Activated T-cell treated with anti-CD3 and anti-CD28 coated beads, Interleukin-2, amount 50 U/mL, for 4 hours (primary cell): Measurements from ENCODE around the gene DSP. TPM values are rescaled to one million over a fixed set of nuclear protein-coding genes. Genes with fewer than 3 reads are reported as not detected.

Experiments
- ATAC-seq, 2 donors: fragments of 200-7000 bp; cut with Tn5 transposase; one replicate each; pipeline ENCODE4 v1.10.0; 2021
- DNase-seq: peaks from one replicate; pipeline ENCODE4 v3.0.0-alpha.2; 2020
- H3K27me3 Mint-ChIP-seq: one replicate; pipeline ENCODE4 v1.8.0; 2021; ENCODE audit warnings: low read depth, mixed read lengths
- H3K36me3 Mint-ChIP-seq: one replicate; pipeline ENCODE4 v1.8.0; 2022; ENCODE audit warnings: mixed read lengths; ENCODE audit not compliant: insufficient read depth
- H3K4me1 Mint-ChIP-seq: one replicate; pipeline ENCODE4 v1.8.0; 2021; ENCODE audit warnings: low read depth, mixed read lengths
- H3K4me3 Mint-ChIP-seq: one replicate; pipeline ENCODE4 v1.8.0; 2021; ENCODE audit warnings: mild to moderate bottlenecking, moderate library complexity, mixed read lengths
- H3K9me3 Mint-ChIP-seq: one replicate; pipeline ENCODE4 v1.8.0; 2021; ENCODE audit warnings: mixed read lengths
- total RNA-seq, 3 donors: library from RNA; stranded (reverse); gene quantifications; one replicate each; pipeline ENCODE4 v1.2.1, GENCODE V29; 2021

Gene DSP
- total RNA-seq, 3 donors from 2014 or later = 0.14 to 0.29 (median 0.23) TPM

GRCh38 chr6:7624796-7625710 lies 83.6 kb downstream of the DSP start:
- Mint-ChIP-seq H3K4me3 (no peak overlapping the region), H3K36me3 (no peaks in the 10 kb centered on the region), H3K4me1 (no peaks in the 10 kb centered on the region), H3K9me3 (no peaks in the 10 kb centered on the region), H3K27me3 (peaks cover 12% of the 10 kb centered on the region)
- ATAC-seq (no peak), DNase-seq (no peak)

GRCh38 chr6:7628479-7628878 lies 87.0 kb downstream of the DSP start:
- Mint-ChIP-seq H3K36me3 (no peaks in the 10 kb centered on the region), H3K4me3 (no peak overlapping the region), H3K9me3 (no peaks in the 10 kb centered on the region), H3K4me1 (no peaks in the 10 kb centered on the region), H3K27me3 (peaks cover 12% of the 10 kb centered on the region)
- DNase-seq (no peak), ATAC-seq (no peak)

GRCh38 chr6:7628909-7629308 lies 87.4 kb downstream of the DSP start:
- DNase-seq (no peak), ATAC-seq (no peak)
- Mint-ChIP-seq H3K27me3 (peaks cover 12% of the 10 kb centered on the region), H3K4me3 (no peak overlapping the region), H3K4me1 (no peaks in the 10 kb centered on the region), H3K36me3 (no peaks in the 10 kb centered on the region), H3K9me3 (no peaks in the 10 kb centered on the region)

GRCh38 chr6:7629321-7629720 lies 87.8 kb downstream of the DSP start:
- no peaks in the 10 kb centered on the region for H3K4me1 Mint-ChIP-seq
- H3K27me3 Mint-ChIP-seq = peaks cover 12% of the 10 kb centered on the region
- no peak for DNase-seq
- H3K36me3 Mint-ChIP-seq = no peaks in the 10 kb centered on the region
- H3K9me3 Mint-ChIP-seq = no peaks in the 10 kb centered on the region
- no peak overlapping the region for H3K4me3 Mint-ChIP-seq
- no peak for ATAC-seq

GRCh38 chr6:7630792-7631191 lies 89.3 kb downstream of the DSP start:
- H3K27me3 Mint-ChIP-seq = peaks cover 9% of the 10 kb centered on the region
- no peaks in the 10 kb centered on the region for H3K4me1 Mint-ChIP-seq
- ATAC-seq (no peak), DNase-seq (no peak)
- H3K4me3 Mint-ChIP-seq = no peak overlapping the region
- H3K36me3 Mint-ChIP-seq = no peaks in the 10 kb centered on the region
- no peaks in the 10 kb centered on the region for H3K9me3 Mint-ChIP-seq

- ATAC-seq (no peak), DNase-seq (no peak)
- Mint-ChIP-seq H3K9me3 (no peaks in the 10 kb centered on the region), H3K4me3 (no peak overlapping the region), H3K36me3 (no peaks in the 10 kb centered on the region), H3K4me1 (no peaks in the 10 kb centered on the region), H3K27me3 (peaks cover 9% of the 10 kb centered on the region)
Observed at GRCh38 chr6:7631466-7631865, 90.0 kb downstream of the DSP start.

GRCh38 chr6:7632501-7633290 lies 91.2 kb downstream of the DSP start:
- Mint-ChIP-seq H3K4me3 (no peak overlapping the region), H3K4me1 (no peaks in the 10 kb centered on the region), H3K27me3 (peaks cover 8% of the 10 kb centered on the region), H3K9me3 (no peaks in the 10 kb centered on the region), H3K36me3 (no peaks in the 10 kb centered on the region)
- DNase-seq (no peak), ATAC-seq (no peak)

DNA sequence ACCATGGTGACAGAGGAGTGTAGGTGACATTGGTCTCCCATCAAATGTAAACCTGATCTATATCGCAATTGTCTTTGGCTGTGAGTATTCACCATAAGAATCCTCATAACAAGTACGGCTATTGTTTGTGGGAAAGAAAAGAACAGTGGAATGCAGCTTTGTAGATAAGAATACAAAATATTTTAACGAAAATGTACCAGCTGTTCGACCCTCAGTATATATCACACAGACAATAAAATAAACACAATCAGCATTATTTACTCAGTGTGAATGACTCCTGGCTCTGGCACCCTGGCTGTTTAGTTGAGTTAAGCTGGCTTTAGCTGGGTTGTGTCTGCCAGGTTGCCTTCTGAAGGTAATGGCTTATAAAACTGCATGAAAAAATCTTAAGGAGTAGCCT lies 91.9 kb downstream of the DSP start:
- Mint-ChIP-seq H3K27me3 (peaks cover 8% of the 10 kb centered on the region), H3K4me3 (no peak overlapping the region), H3K4me1 (no peaks in the 10 kb centered on the region), H3K9me3 (no peaks in the 10 kb centered on the region), H3K36me3 (no peaks in the 10 kb centered on the region)
- DNase-seq (no peak), ATAC-seq (no peak)

DNA sequence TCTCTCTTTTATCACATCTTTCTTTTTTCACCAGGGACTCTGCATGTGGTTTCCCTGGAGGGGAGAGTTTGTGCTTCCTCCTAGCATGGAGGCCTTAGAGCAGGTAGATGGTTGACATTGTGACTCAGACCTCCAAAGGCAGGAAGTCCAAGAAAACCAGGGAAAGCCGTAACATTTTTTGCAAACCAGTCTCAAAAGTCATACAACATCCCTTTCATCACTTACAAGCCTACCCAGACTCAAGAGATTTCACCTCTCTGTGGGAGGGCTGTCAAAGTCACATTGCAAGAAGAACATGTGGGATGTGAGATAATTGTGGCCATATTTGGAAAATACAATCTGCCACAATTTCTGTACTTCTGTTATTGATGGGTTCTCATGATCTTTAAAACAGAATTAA lies 94.7 kb downstream of the DSP start:
- ATAC-seq (no peak), DNase-seq (no peak)
- Mint-ChIP-seq H3K27me3 (peaks cover 2% of the 10 kb centered on the region), H3K9me3 (no peaks in the 10 kb centered on the region), H3K4me1 (no peaks in the 10 kb centered on the region), H3K36me3 (no peaks in the 10 kb centered on the region), H3K4me3 (no peak overlapping the region)

Other genes starting within 250 kb of the DSP start
- 100 to 1,000 TPM; 133 to 146 (median 135) TPM for gene SSR1, start 228.5 kb upstream of the DSP start, total RNA-seq
- gene CAGE1, start 151.9 kb upstream of the DSP start, total RNA-seq = under 1 TPM; 0.10 to 0.16 (median 0.13) TPM
- gene RIOK1, start 151.9 kb upstream of the DSP start, total RNA-seq = 10 to 100 TPM; 92.6 to 99.1 (median 95.9) TPM
- 10 to 100 TPM; 12.2 to 14.2 (median 12.5) TPM for gene SNRNP48, start 48.5 kb downstream of the DSP start, total RNA-seq
- not detected for gene BMP6, start 184.4 kb downstream of the DSP start, total RNA-seq